ENCODE data around the gene FAH.

- TF ChIP-seq CTCF (IDR thresholded peaks at IDR 0.05): no peak
- no peak for TF ChIP-seq POLR2A (IDR thresholded peaks at IDR 0.05)
Measured at GRCh38 chr15:80188251-80188650, 35.5 kb downstream of the FAH start.

Data from heart left ventricle (tissue), 13 donors.